GM21737 (cell line): Measurements from ENCODE around the gene FCAMR.

Source experiments
- ATAC-seq: cut with Tn5 transposase; IDR thresholded peaks from one replicate; pipeline ENCODE4 v1.9.1; 2021; ENCODE audit warnings: mild to moderate bottlenecking, moderate library complexity; ENCODE audit not compliant: unreplicated experiment

FCAMR gene

DNA sequence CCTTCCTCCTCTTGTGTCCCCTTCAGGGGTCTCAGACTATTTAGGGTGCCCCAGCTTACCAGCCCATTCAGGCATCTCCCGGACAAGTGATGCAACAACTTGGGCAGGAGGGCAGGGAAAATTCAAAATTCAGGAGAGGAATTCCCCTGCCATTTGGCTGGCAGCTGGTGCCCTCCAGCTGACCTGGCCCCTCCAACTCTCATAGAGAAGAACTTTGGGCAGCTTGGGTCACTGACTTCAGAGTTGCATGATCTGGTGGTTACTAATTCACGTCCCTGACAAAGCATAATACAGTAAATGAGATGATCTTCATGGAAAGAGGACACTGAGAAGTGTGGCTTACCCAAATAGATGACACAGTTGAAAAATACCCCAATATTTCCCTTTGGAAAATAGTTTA is at the start of gene FCAMR:
FCAMR (minus strand) TSS at position 15 of the 400 bp plus-strand sequence. CDS start 335 bp downstream, outside the sequence.
- no peak for ATAC-seq

GRCh38 chr1:207019661-207020060 is 49.4 kb upstream of the FCAMR start:
- no peak for ATAC-seq

- no peak for ATAC-seq
These were observed 48.9 kb upstream of the FCAMR start for GRCh38 chr1:207019161-207019560.

DNA sequence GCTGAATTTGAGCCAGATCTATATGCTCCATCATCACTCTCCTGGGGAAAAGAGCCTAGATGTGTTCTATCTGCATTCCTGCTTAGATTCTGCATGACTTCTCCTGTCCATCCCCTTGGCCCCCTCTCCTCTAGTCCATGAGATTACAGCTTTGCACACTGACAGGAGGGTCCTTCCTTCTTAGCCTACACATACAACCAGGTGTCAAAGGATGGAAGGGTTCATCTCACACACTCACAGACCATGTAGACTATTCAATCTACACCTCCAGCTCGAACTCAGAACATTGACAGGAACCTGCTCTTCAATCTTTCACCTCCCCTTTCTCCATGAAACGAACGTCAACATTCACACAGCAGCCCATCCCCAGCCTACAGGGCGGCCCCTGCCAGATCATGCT is 48.4 kb upstream of the FCAMR start:
- no peak for ATAC-seq

- no peak for ATAC-seq
These were observed 47.6 kb upstream of the FCAMR start for GRCh38 chr1:207017615-207018559.

GRCh38 chr1:207015791-207016190 is 45.5 kb upstream of the FCAMR start:
- no peak for ATAC-seq

- ATAC-seq, result no peak
These were observed 44.5 kb upstream of the FCAMR start for GRCh38 chr1:207014728-207015127.

- no peak for ATAC-seq
These were observed 43.2 kb upstream of the FCAMR start for GRCh38 chr1:207013321-207014085.

GRCh38 chr1:207010726-207011125 is 40.5 kb upstream of the FCAMR start:
- ATAC-seq, result no peak

DNA sequence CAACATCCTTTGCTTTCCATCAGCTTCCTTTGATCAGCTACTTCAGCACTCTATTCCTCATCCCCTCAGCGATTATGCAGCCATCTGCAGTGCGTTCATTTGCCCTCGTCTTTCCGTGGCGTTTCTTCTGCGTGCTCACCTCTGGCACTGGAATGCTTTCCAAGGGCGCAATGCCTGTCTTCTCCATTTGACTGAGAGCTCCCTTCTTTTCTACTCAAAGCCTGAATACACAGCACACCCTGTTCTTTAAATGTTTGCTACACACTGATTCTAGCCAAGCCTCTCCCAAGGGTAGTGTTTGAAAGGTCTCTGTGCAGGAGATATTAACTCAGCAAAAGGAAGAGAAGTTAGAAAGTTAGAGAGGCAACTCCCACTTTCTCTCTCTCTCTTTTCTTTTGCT is 39.7 kb upstream of the FCAMR start:
- no peak for ATAC-seq

GRCh38 chr1:207009182-207009850 is 39.1 kb upstream of the FCAMR start:
- no peak for ATAC-seq

GRCh38 chr1:207007352-207008033 is 37.2 kb upstream of the FCAMR start:
- ATAC-seq, result no peak

DNA sequence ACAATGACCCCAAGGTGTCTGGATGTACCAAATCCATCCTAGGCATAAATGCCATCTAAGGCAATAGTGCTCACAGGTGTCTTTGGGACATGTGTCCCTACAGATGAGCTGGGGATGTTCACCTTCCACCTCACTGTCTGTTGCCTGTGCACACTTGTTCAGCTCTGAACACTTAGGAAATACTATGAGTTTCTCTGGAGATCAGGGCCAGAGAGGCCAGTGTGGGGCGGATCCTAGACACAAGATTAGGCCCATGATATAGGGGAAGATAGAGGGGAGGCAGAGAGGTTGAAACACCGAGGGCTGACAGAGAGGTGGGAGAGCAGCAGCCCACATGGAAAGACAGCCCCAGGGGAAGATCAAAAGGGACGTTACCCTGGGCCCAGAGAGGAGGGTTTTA is 36.7 kb upstream of the FCAMR start:
- ATAC-seq, result no peak

GRCh38 chr1:207006083-207006482 is 35.8 kb upstream of the FCAMR start:
- ATAC-seq, result no peak

DNA sequence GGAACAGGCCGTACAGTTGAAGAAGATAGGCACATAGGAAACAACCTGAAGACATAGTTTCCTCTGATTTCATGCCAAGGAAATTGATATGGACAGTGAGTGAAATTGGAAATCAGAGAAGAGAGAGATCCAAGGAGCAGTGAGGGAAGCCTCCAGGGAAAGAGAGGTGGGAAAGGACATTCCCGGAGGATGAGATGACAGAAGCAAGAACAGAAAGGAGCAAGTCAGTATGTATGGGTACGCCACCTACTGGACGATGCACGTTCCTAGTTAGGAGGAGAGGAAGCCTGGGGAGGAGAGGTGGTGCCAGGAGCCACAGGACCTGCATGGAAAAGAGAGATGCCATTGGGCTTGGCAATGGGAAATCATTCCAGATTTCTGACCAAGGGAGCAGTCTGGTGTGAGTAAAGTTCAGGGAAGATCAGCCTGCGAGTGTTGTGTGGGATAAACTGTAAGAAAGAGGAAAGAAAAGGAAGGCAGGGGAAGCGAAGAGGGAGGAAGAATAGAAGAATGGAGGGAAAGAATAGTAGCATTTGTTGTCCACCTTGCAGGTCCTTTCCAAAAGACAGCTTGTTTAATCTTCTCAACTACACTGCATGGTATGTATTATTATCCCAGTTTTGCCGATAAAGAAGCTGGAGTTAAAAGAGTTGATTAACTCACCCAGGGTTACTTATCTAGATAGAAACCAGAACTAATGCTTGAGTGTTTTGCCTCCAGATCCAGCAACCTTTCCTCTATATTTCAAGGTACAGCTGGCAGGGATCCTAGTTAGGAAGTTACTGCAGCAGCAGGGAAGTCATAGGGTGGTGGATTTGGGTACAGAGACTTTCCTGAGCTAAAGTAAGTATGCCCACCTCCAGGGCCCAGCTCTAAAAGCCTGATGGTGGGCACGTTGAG is 34.9 kb upstream of the FCAMR start:
- no peak for ATAC-seq

- no peak for ATAC-seq
These were observed 33.0 kb upstream of the FCAMR start for GRCh38 chr1:207003210-207003609.

DNA sequence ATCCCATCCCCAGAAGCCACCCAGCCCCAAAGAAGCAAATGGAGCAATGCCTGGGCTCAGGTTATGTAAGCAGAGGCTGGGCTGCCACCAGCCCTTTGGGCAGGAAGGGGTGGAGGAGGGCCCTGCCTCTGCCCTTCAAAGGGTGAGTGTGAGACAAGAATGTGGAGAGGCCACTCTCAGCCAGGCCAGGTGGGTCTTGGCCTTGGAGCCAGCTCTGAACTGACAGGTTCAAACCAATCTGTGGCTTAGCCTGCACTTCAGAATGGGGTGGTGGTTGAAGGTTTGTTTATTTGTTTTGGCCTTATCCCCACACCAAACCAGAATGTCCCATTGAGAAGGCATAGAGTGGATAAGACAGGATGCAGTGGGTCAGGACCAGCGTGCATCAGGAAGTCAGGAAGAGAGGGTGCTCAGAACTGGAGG is 32.5 kb upstream of the FCAMR start:
- ATAC-seq, result no peak

- no peak for ATAC-seq
These were observed 31.4 kb upstream of the FCAMR start for GRCh38 chr1:207001492-207002245.
